Hair follicle dermal papilla cell (primary cell): Measurements from ENCODE around the gene ZSCAN5C. TPM values are rescaled to one million over a fixed set of nuclear protein-coding genes. Genes with fewer than 3 reads are reported as not detected.

Experiments used
- total RNA-seq: library from RNA; depleted of rRNA; stranded (reverse); fragments of >200 nt; gene quantifications from 2 replicates; pipeline ENCODE4 v1.2.3, GENCODE V29; 2012

Gene ZSCAN5C, protein sequence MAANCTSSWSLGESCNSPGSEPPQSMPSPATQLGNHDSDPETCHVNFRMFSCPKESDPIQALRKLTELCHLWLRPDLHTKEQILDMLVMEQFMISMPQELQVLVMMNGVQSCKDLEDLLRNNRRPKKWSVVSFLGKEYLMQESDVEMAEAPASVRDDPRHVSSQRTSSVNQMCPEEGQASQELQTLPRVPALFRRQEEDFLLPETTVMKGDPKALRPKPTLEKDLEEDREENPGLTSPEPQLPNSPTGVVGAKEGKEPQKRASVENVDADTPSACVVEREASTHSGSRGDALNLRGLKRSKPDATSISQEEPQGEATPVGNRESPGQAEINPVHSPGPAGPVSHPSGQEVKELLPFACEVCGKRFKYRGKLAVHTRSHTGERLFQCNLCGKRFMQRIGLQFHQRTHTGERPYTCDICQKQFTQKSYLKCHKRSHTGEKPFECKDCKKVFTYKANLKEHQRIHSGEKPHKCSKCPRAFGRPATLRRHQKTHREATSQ
- not detected in 2 replicates for total RNA-seq

GRCh38 chr19:56201973-56202372 is at the start of gene ZSCAN5C:
Gene ZSCAN5C, plus strand, starts transcription at chr19:56202273. Its CDS starts 3,641 bp downstream, at chr19:56205914.

GRCh38 chr19:56175861-56176307 is 26.2 kb upstream of the ZSCAN5C start, which contains the start of gene GALP:
Gene GALP, plus strand, starts transcription at chr19:56176008. Its CDS starts 1,101 bp downstream, at chr19:56177109.

GRCh38 chr19:56197646-56198045 is 4.4 kb upstream of the ZSCAN5C start, which contains the start of gene ZSCAN5B:
Gene ZSCAN5B, minus strand, starts transcription at chr19:56197783. Its CDS starts 4,731 bp downstream, at chr19:56193052.

Other genes starting within 250 kb of the ZSCAN5C start
- not detected in 2 replicates for gene NLRP5, start 215.5 kb upstream of the ZSCAN5C start, total RNA-seq
- 26.4 and 33.6 TPM in 2 replicates for gene ZNF787, start 81.0 kb upstream of the ZSCAN5C start, total RNA-seq
- 16.9 and 17.1 TPM in 2 replicates for gene ZNF444, start 61.0 kb upstream of the ZSCAN5C start, total RNA-seq
- not detected in 2 replicates for gene GALP, start 26.3 kb upstream of the ZSCAN5C start, total RNA-seq
- 0.24 TPM in 1 of 2 replicates, not detected in the other for gene ZSCAN5B, start 4.5 kb upstream of the ZSCAN5C start, total RNA-seq
- not detected in 2 replicates for gene EDDM13, start 70.5 kb downstream of the ZSCAN5C start, total RNA-seq
- gene ZSCAN5A, start 112.6 kb downstream of the ZSCAN5C start, total RNA-seq, result 7.5 and 7.8 TPM in 2 replicates
- gene ZNF582, start 191.3 kb downstream of the ZSCAN5C start, total RNA-seq, result 3.4 and 5.1 TPM in 2 replicates
- 7.2 and 11.8 TPM in 2 replicates for gene ZNF583, start 202.1 kb downstream of the ZSCAN5C start, total RNA-seq